ENCODE results near the gene PCDHGB7. TPM values are rescaled to one million over a fixed set of nuclear protein-coding genes. Genes with fewer than 3 reads are reported as not detected.
"Not testable (repeated sequence)": the region's sequence is repeated elsewhere in the genome, so short reads cannot be mapped to it uniquely, and the experiment has no call there.

PCDHGB7 gene
- total and polyA plus RNA-seq, 5 donors, result 3.5 to 10.6 (median 10.4) TPM

DNA sequence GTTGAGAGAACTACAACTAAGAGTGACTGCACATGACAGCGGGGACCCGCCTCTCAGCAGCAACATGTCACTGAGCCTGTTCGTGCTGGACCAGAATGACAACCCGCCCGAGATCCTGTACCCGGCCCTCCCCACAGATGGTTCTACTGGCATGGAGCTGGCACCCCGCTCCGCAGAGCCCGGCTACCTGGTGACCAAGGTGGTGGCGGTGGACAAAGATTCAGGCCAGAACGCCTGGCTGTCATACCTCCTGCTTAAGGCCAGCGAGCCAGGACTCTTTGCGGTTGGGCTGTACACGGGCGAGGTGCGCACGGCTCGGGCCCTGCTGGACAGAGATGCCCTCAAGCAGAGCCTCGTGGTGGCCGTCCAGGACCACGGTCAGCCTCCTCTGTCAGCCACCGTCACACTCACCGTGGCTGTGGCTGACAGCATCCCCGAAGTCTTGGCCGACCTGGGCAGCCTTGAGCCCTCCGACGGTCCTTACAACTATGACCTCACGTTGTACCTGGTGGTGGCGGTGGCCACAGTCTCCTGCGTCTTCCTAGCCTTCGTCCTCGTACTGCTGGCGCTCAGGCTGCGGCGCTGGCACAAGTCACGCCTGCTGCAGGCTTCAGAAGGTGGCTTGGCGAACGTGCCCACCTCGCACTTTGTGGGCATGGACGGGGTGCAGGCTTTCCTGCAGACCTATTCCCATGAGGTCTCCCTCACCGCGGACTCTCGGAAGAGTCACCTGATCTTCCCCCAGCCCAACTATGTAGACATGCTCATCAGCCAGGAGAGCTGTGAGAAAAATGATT is 32.8 kb upstream of the PCDHGB7 start:
- 43% methylated on average over 43 of the region's 43 CpGs for WGBS
- no peak for ATAC-seq
- intact Hi-C loops (cut with DNase I), result no loop called here

DNA sequence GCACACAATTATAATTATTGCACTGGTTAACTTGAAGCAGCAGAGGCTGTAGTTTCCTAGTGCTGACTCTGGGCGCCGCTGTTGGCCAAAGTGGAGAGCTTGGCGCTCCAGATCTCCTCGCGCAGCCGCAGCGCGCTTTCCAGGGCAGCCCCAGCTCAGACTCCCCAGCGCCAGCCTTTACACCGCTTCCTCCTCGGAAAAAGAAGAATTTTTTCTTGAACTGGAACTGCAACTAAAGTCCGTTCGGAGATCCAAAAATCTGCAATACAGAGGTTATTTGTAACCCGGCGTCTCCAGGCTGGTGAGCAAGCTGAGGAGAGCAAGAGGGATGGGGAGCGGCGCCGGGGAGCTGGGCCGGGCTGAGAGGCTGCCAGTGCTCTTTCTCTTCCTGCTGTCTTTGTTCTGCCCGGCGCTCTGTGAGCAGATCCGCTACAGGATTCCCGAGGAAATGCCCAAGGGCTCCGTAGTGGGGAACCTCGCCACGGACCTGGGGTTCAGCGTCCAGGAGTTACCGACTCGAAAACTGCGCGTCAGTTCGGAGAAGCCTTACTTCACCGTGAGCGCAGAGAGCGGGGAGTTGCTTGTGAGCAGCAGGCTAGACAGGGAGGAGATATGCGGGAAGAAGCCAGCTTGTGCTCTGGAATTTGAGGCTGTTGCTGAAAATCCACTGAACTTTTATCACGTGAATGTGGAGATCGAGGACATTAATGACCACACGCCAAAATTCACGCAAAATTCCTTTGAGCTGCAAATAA is 29.7 kb upstream of the PCDHGB7 start, which contains the start of gene PCDHGB4:
TSS of gene PCDHGB4 (plus strand) at position 142 of the 755 bp plus-strand sequence. CDS start at position 329, 187 bp downstream.
- H3K4me1 ChIP-seq (ENCODE audit: control insufficient read depth, insufficient read depth, low read length); H3K27me3 ChIP-seq (ENCODE audit: control insufficient read depth, insufficient read depth); intact Hi-C loops (cut with DNase I); H3K27ac ChIP-seq (ENCODE audit: low read length); H3K9me3 ChIP-seq (ENCODE audit: control insufficient read depth, low read length): not testable (repeated sequence)
- ATAC-seq (peak; percentile 69 to 76), DNase-seq (peak in 2 of 3 donors; percentile 67 to 78)
- 9% methylated on average over 22 of the region's 40 CpGs for WGBS
- H3K4me3 ChIP-seq (ENCODE audit: low read length), result peak within 1 kb of the TSS; percentile 35

More for the DNA sequence above, 32.8 kb upstream of the PCDHGB7 start:
- Histone ChIP-seq H3K27me3 (ENCODE audit: control insufficient read depth, insufficient read depth) (no peaks in the 10 kb centered on the region), H3K27ac (ENCODE audit: low read length) (no peak overlapping the region), H3K9me3 (ENCODE audit: control insufficient read depth, low read length) (peaks cover 4% of the 10 kb centered on the region), H3K4me1 (ENCODE audit: control insufficient read depth, insufficient read depth, low read length) (no peaks in the 10 kb centered on the region), H3K4me3 (ENCODE audit: low read length) (no peak overlapping the region)
- no peak for DNase-seq

DNA sequence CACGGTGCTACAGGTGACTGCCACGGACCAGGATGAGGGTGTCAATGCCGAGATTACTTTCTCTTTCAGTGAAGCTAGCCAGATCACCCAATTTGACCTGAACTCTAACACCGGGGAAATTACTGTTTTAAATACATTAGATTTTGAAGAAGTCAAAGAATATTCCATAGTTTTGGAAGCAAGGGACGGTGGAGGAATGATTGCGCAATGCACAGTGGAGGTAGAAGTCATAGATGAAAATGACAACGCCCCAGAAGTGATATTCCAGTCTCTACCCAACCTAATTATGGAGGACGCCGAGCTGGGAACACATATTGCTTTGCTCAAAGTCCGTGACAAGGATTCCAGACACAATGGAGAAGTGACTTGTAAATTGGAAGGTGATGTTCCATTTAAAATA is 28.8 kb upstream of the PCDHGB7 start:
- Histone ChIP-seq H3K4me3 (ENCODE audit: low read length) (no peak overlapping the region), H3K4me1 (ENCODE audit: control insufficient read depth, insufficient read depth, low read length) (no peaks in the 10 kb centered on the region), H3K9me3 (ENCODE audit: control insufficient read depth, low read length) (peaks cover 9% of the 10 kb centered on the region), H3K27me3 (ENCODE audit: control insufficient read depth, insufficient read depth) (no peaks in the 10 kb centered on the region), H3K27ac (ENCODE audit: low read length) (no peak overlapping the region)
- 42% methylated on average over 10 of the region's 10 CpGs for WGBS
- intact Hi-C loops (cut with DNase I), result no loop called here
- ATAC-seq (no peak), DNase-seq (no peak)

DNA sequence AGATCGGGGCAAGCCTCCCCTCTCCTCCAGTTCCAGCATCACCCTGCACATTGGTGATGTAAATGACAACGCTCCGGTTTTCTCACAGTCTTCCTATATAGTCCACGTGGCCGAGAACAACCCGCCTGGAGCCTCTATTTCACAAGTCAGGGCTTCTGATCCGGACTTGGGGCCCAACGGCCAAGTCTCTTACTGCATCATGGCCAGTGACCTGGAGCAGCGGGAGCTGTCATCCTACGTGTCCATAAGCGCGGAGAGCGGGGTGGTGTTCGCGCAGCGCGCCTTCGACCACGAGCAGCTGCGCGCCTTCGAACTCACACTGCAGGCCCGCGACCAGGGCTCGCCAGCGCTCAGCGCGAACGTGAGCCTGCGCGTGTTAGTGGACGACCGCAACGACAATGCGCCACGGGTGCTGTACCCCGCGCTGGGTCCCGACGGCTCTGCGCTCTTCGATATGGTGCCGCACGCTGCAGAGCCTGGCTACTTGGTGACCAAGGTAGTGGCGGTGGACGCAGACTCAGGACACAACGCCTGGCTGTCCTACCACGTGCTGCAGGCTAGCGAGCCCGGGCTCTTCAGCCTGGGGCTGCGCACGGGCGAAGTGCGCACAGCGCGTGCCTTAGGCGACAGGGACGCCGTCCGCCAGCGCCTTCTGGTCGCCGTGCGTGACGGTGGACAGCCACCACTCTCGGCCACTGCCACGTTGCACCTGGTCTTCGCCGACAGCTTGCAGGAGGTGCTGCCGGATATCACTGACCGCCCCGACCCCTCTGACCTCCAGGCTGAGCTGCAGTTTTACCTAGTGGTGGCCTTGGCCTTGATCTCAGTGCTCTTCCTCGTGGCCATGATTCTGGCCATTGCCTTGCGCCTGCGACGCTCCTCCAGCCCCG is 28.1 kb upstream of the PCDHGB7 start:
- no peak overlapping the region for H3K4me3 ChIP-seq (ENCODE audit: low read length)
- peaks cover 9% of the 10 kb centered on the region for H3K9me3 ChIP-seq (ENCODE audit: control insufficient read depth, low read length)
- no peaks in the 10 kb centered on the region for H3K4me1 ChIP-seq (ENCODE audit: control insufficient read depth, insufficient read depth, low read length)
- H3K27me3 ChIP-seq (ENCODE audit: control insufficient read depth, insufficient read depth), result no peaks in the 10 kb centered on the region
- H3K27ac ChIP-seq (ENCODE audit: low read length), result no peak overlapping the region
- ATAC-seq, result no peak
- intact Hi-C loops (cut with DNase I), result no loop called here
- peak in 1 of 3 donors; percentile 35 for DNase-seq
- WGBS, result 30% methylated on average over 77 of the region's 77 CpGs

DNA sequence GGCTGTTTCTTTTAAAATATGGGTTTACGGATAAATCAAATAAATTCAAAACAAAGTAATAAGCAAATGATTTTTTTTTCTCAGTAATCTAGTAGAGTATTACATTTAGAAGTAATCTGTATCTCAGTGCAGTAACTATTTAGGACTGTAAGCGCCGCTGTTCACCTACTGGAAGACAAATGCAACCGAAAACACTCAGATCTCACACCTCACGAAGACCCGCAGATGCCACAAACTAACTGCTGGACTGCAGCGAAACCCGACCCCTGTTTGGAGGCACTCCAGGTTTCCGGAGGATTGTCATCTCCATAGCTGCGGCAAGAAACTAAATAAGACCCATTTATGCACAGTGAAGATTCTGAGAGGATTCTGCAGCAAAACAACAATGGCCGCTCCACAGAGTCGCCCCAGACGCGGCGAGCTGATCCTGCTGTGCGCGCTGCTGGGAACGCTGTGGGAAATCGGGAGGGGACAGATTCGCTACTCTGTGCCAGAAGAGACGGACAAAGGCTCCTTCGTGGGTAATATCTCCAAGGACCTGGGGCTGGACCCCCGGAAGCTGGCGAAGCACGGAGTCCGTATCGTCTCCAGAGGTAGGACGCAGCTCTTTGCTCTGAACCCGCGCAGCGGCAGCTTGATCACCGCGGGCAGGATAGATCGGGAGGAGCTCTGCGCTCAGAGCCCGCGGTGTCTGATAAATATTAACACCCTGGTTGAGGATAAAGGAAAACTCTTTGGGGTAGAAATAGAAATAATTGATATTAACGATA is 24.9 kb upstream of the PCDHGB7 start, which contains the start of gene PCDHGA8:
TSS of gene PCDHGA8 (plus strand) at position 205 of the 770 bp plus-strand sequence. CDS start at position 386, 181 bp downstream.
- WGBS, result 26% methylated on average over 38 of the region's 38 CpGs

DNA sequence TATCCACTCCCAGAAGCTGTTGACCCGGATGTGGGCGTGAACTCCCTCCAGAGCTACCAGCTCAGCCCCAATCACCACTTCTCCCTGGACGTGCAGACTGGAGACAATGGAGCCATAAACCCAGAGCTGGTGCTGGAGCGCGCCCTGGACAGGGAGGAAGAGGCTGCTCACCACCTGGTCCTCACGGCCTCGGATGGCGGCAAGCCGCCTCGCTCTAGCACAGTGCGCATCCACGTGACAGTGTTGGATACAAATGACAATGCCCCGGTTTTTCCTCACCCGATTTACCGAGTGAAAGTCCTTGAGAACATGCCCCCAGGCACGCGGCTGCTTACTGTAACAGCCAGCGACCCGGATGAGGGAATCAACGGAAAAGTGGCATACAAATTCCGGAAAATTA is 24.2 kb upstream of the PCDHGB7 start:
- 35% methylated on average over 21 of the region's 21 CpGs for WGBS
- no peak overlapping the region for H3K4me3 ChIP-seq (ENCODE audit: low read length)
- ATAC-seq, result no peak

More for the DNA sequence above, 24.9 kb upstream of the PCDHGB7 start, which contains the start of gene PCDHGA8:
- intact Hi-C loops (cut with DNase I), result no loop called here
- H3K4me1 ChIP-seq (ENCODE audit: control insufficient read depth, insufficient read depth, low read length), result no peaks in the 10 kb centered on the region
- no peak within 1 kb of the TSS for H3K27ac ChIP-seq (ENCODE audit: low read length)
- no peak for ATAC-seq
- peaks cover 13% of the 10 kb centered on the region for H3K9me3 ChIP-seq (ENCODE audit: control insufficient read depth, low read length)
- no peaks in the 10 kb centered on the region for H3K27me3 ChIP-seq (ENCODE audit: control insufficient read depth, insufficient read depth)
- no peak for DNase-seq
- H3K4me3 ChIP-seq (ENCODE audit: low read length), result no peak within 1 kb of the TSS

DNA sequence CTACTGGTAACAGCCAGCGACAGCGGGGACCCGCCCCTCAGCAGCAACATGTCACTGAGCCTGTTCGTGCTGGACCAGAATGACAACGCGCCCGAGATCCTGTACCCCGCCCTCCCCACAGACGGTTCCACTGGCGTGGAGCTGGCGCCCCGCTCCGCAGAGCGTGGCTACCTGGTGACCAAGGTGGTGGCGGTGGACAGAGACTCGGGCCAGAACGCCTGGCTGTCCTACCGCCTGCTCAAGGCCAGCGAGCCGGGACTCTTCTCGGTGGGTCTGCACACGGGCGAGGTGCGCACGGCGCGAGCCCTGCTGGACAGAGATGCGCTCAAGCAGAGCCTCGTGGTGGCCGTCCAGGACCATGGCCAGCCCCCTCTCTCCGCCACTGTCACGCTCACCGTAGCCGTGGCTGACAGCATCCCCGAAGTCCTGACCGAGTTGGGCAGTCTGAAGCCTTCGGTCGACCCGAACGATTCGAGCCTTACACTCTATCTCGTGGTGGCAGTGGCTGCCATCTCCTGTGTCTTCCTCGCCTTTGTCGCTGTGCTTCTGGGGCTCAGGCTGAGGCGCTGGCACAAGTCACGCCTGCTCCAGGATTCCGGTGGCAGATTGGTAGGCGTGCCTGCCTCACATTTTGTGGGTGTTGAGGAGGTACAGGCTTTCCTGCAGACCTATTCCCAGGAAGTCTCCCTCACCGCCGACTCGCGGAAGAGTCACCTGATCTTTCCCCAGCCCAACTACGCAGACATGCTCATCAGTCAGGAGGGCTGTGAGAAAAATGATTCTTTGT is 22.9 kb upstream of the PCDHGB7 start:
- ATAC-seq; H3K4me1 ChIP-seq (ENCODE audit: control insufficient read depth, insufficient read depth, low read length); H3K27ac ChIP-seq (ENCODE audit: low read length); DNase-seq; H3K4me3 ChIP-seq (ENCODE audit: low read length); intact Hi-C loops (cut with DNase I); H3K27me3 ChIP-seq (ENCODE audit: control insufficient read depth, insufficient read depth): not testable (repeated sequence)
- 31% methylated on average over 43 of the region's 53 CpGs for WGBS
- peaks cover 14% of the 10 kb centered on the region for H3K9me3 ChIP-seq (ENCODE audit: control insufficient read depth, low read length)

More for the DNA sequence above, 24.2 kb upstream of the PCDHGB7 start:
- intact Hi-C loops (cut with DNase I), result no loop called here
- no peak for DNase-seq
- Histone ChIP-seq H3K27ac (ENCODE audit: low read length) (no peak overlapping the region), H3K9me3 (ENCODE audit: control insufficient read depth, low read length) (peaks cover 13% of the 10 kb centered on the region), H3K27me3 (ENCODE audit: control insufficient read depth, insufficient read depth) (no peaks in the 10 kb centered on the region), H3K4me1 (ENCODE audit: control insufficient read depth, insufficient read depth, low read length) (no peaks in the 10 kb centered on the region)

DNA sequence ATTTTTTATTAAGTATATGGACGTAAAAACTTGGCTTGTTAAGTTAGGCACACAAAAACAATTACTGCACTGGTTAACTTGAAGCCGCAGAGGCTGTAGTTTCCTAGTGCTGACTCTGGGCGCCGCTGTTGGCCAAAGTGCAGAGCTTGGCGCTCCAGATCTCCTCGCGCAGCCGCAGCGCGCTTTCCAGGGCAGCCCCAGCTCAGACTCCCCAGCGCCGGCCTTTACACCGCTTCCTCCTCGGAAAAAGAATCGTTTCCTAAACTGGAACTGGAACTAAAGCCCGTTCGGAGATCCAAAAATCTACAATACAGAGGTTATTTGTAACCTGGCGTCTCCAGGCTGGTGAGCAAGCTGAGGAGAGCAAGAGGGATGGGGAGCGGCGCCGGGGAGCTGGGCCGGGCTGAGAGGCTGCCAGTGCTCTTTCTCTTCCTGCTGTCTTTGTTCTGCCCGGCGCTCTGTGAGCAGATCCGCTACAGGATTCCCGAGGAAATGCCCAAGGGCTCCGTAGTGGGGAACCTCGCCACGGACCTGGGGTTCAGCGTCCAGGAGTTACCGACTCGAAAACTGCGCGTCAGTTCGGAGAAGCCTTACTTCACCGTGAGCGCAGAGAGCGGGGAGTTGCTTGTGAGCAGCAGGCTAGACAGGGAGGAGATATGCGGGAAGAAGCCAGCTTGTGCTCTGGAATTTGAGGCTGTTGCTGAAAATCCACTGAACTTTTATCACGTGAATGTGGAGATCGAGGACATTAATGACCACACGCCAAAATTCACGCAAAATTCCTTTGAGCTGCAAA is 19.5 kb upstream of the PCDHGB7 start, which contains the start of gene PCDHGB5:
TSS of gene PCDHGB5 (plus strand) at position 192 of the 796 bp plus-strand sequence. CDS start at position 373, 181 bp downstream.
- H3K27me3 ChIP-seq (ENCODE audit: control insufficient read depth, insufficient read depth); intact Hi-C loops (cut with DNase I); H3K4me1 ChIP-seq (ENCODE audit: control insufficient read depth, insufficient read depth, low read length); H3K27ac ChIP-seq (ENCODE audit: low read length): not testable (repeated sequence)
- ATAC-seq, result peak; percentile 86 to 91
- Histone ChIP-seq H3K4me3 (ENCODE audit: low read length) (peak within 1 kb of the TSS; percentile 23), H3K9me3 (ENCODE audit: control insufficient read depth, low read length) (peaks cover 14% of the 10 kb centered on the region)
- 8% methylated on average over 24 of the region's 43 CpGs for WGBS
- DNase-seq, result peak in 2 of 3 donors; percentile 76 to 80

DNA sequence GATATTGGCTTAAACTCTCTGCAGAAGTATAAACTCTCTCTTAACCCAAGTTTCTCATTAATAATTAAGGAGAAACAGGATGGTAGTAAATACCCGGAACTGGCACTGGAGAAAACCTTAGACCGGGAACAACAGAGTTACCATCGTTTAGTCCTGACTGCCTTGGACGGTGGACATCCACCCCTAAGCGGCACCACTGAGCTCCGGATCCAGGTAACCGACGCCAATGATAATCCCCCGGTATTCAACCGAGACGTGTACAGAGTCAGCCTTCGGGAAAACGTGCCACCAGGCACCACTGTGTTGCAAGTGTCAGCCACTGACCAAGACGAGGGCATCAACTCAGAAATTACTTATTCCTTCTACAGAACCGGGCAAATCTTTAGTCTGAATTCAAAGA is 18.9 kb upstream of the PCDHGB7 start:
- Histone ChIP-seq H3K27ac (ENCODE audit: low read length) (no peak overlapping the region), H3K9me3 (ENCODE audit: control insufficient read depth, low read length) (peaks cover 13% of the 10 kb centered on the region), H3K4me3 (ENCODE audit: low read length) (no peak overlapping the region), H3K4me1 (ENCODE audit: control insufficient read depth, insufficient read depth, low read length) (no peaks in the 10 kb centered on the region), H3K27me3 (ENCODE audit: control insufficient read depth, insufficient read depth) (no peaks in the 10 kb centered on the region)
- intact Hi-C loops (cut with DNase I), result no loop called here
- DNase-seq, result no peak
- WGBS, result 23% methylated on average over 15 of the region's 15 CpGs
- ATAC-seq, result no peak
